Heart right ventricle (tissue), 16 donors: ENCODE measurements around the gene ZFAND3. TPM values are rescaled to one million over a fixed set of nuclear protein-coding genes. Genes with fewer than 3 reads are reported as not detected.
A peak's percentile ranks its signal among the peaks of the same experiment; 100 is the strongest.

Source experiments
- ATAC-seq, 8 donors: fragments of 200-7000 bp; cut with Tn5 transposase; one replicate each; pipeline ENCODE4 v1.9.1; 2020; ENCODE audit warnings: mild to moderate bottlenecking in 8 of 8, moderate library complexity in 8 of 8, moderate number of reproducible peaks in 1 of 8
- DNase-seq, 2 donors: peaks; one replicate each; pipeline ENCODE4 v3.0.0-alpha.2; 2020
- H3K27ac ChIP-seq, 10 donors: fragments of 200-600 bp; sonication (generic) in 2 of 10; one replicate each; pipeline versions ENCODE4 v1.5.0 to v1.8.0; 2020 to 2022; ENCODE audit warnings: mild to moderate bottlenecking in 3 of 10
- H3K27me3 ChIP-seq, 7 donors: fragments of 200-600 bp; one replicate each; pipeline ENCODE4 v1.8.0; 2021 to 2022; ENCODE audit warnings: mild to moderate bottlenecking in 2 of 7
- H3K36me3 ChIP-seq, 9 donors: fragments of 200-600 bp; sonication (generic) in 1 of 9; one replicate each; pipeline versions ENCODE4 v1.5.0 to v1.8.0; 2020 to 2022; ENCODE audit warnings: mild to moderate bottlenecking in 2 of 9
- H3K4me1 ChIP-seq, 9 donors: fragments of 200-600 bp; sonication (generic) in 1 of 9; one replicate each; pipeline versions ENCODE4 v1.5.0 to v1.8.0; 2020 to 2022; ENCODE audit warnings: mild to moderate bottlenecking in 4 of 9
- H3K4me3 ChIP-seq, 10 donors: fragments of 200-600 bp; sonication (generic) in 2 of 10; one replicate each; pipeline versions ENCODE4 v1.5.0 to v1.8.0; 2020 to 2022; ENCODE audit warnings: mild to moderate bottlenecking in 7 of 10, moderate library complexity in 2 of 10
- H3K9me3 ChIP-seq, 11 donors: fragments of 200-600 bp in 10 of 11; sonication (generic) in 2 of 11; one replicate each; pipeline versions ENCODE4 v1.5.0 to v1.8.0; 2013 to 2022; ENCODE audit warnings: mild to moderate bottlenecking in 2 of 11, control low read depth in 1 of 11, moderate library complexity in 1 of 11
- CTCF ChIP-seq, 9 donors: fragments of 200-600 bp; sonication (generic) in 2 of 9; IDR thresholded peaks; one replicate each; pipeline versions ENCODE4 v1.5.0 to v1.8.0; 2021 to 2022; ENCODE audit warnings: antibody characterized with exemption in 9 of 9, mild to moderate bottlenecking in 5 of 9, moderate library complexity in 1 of 9
- WGBS, 2 donors: extraction: QIAGEN DNeasy Blood & Tissue Kit; methylation state at CpG; one replicate each; pipeline ENCODE4 v1.1.7; 2013; ENCODE audit warnings: inconsistent platforms in 1 of 2; 5-methylcytosine and 5-hydroxymethylcytosine counted together
- intact Hi-C, 10 donors: fragments of 100-400 bp; cut with DNase I; formaldehyde crosslinking; loops; one replicate each; pipeline versions ENCODE4 v1.11.1 to v1.14.2; 2022
- polyA plus RNA-seq, 2 donors: library from polyadenylated mRNA; stranded (reverse); fragments of 200-250 nt; gene quantifications; one replicate each; pipeline ENCODE4 v1.2.3, GENCODE V29; 2013
- total RNA-seq, 10 donors: library from RNA; stranded (reverse); fragmentation: NEBNext Ultra II Directional in 3 of 10; extraction: Animal tissue kit (Norgen Biotek cat#: 25700) in 3 of 10; gene quantifications; one replicate each; pipeline versions ENCODE4 v1.2.1 to v1.2.4, GENCODE V29; 2021 to 2023
- donor health status: Arrhythmogenic right ventricular cardiomyopathy.
- donor health status: ischemic (EF 13 %, LVEDD 7.1; RV severe dilation, severe dysfunction).
- donor health status: healthy with polysubstance abuse.
- donor health status: DM: no; HTN: yes; CAD: no.
- donor health status: DM: no; HTN: no; CAD: no.
- donor health status: ischemic (EF 25% LVEDD 6.9; RV normal size, moderate dysfunction).
- donor health status: ischemic (EF 25% LVEDD 5.7; RV mildly dilated, moderate dysfunction).
- donor health status: healthy.
- donor health status: DM: yes; HTN: yes; CAD: no.
- donor health status: Ischemic cardiomyopathy.
- donor health status: ischemic (EF 35%, LVEDD 5.7; RV mildly dilated, moderate dysfunction).
- donor health status: nonischemic (EF 11% LVEDD 7.7; RV severe dilation, severe dysfunction).
- donor health status: DM: yes; HTN: yes; CAD: no.
- donor health status: PGD.
- donor health status: ischemic (EF 29% LVEDD 5.4; RV normal size, mild dysfunction).
- donor health status: nonischemic (EF 23%, LVEDD 6.1; RV moderate dilation, normal function).

ZFAND3 gene
- total and polyA plus RNA-seq, 12 donors, result 24.4 to 123 (median 105) TPM

GRCh38 chr6:38091613-38092012, 272.1 kb downstream of the ZFAND3 start:
- 78 to 79% methylated on average over 6 of the region's 6 CpGs for WGBS, 2 donors
- H3K4me3 ChIP-seq, result no peak overlapping the region
- peaks cover 0 to 24% (median 9%) of the 10 kb centered on the region in 9 donors for H3K4me1 ChIP-seq
- no peak for TF ChIP-seq CTCF (IDR thresholded peaks at IDR 0.05)
- H3K27me3 ChIP-seq, result no peaks in the 10 kb centered on the region
- H3K36me3 ChIP-seq, result peaks cover 0 to 15% (median 0%) of the 10 kb centered on the region in 9 donors
- ATAC-seq, result no peak
- intact Hi-C loops, result no loop called here
- no peak overlapping the region for H3K27ac ChIP-seq
- no peak for DNase-seq
- no peaks in the 10 kb centered on the region for H3K9me3 ChIP-seq

GRCh38 chr6:38092465-38092864, 272.9 kb downstream of the ZFAND3 start:
- TF ChIP-seq CTCF (IDR thresholded peaks at IDR 0.05), result no peak
- Histone ChIP-seq H3K9me3 (no peaks in the 10 kb centered on the region), H3K4me1 (peaks cover 0 to 24% (median 9%) of the 10 kb centered on the region in 9 donors), H3K27ac (no peak overlapping the region), H3K4me3 (no peak overlapping the region), H3K36me3 (peaks cover 0 to 7% (median 0%) of the 10 kb centered on the region in 9 donors), H3K27me3 (no peaks in the 10 kb centered on the region)
- DNase-seq (no peak), ATAC-seq (peak in 2 of 8 donors; percentile 42 to 53)
- WGBS, 2 donors, result 41 to 57% methylated on average over 4 of the region's 4 CpGs
- intact Hi-C loops, result no loop called here

GRCh38 chr6:38092964-38093363, 273.4 kb downstream of the ZFAND3 start:
- peaks cover 0 to 24% (median 9%) of the 10 kb centered on the region in 9 donors for H3K4me1 ChIP-seq
- ATAC-seq, result no peak
- no peak overlapping the region for H3K27ac ChIP-seq
- TF ChIP-seq CTCF (IDR thresholded peaks at IDR 0.05), result no peak
- DNase-seq, result no peak
- no peak overlapping the region for H3K4me3 ChIP-seq
- no peaks in the 10 kb centered on the region for H3K9me3 ChIP-seq
- intact Hi-C loops, result no loop called here
- peaks cover 0 to 2% (median 0%) of the 10 kb centered on the region in 9 donors for H3K36me3 ChIP-seq
- no peaks in the 10 kb centered on the region for H3K27me3 ChIP-seq

GRCh38 chr6:38095054-38095453, 275.5 kb downstream of the ZFAND3 start:
- no peak for ATAC-seq
- Histone ChIP-seq H3K27ac (no peak overlapping the region), H3K9me3 (no peaks in the 10 kb centered on the region), H3K36me3 (peaks cover 0 to 3% (median 0%) of the 10 kb centered on the region in 9 donors), H3K4me1 (peaks cover 0 to 24% (median 9%) of the 10 kb centered on the region in 9 donors), H3K4me3 (no peak overlapping the region), H3K27me3 (no peaks in the 10 kb centered on the region)
- no peak for DNase-seq
- WGBS, 2 donors, result 83 to 92% methylated on average over 2 of the region's 2 CpGs
- no peak for TF ChIP-seq CTCF (IDR thresholded peaks at IDR 0.05)
- intact Hi-C loops, result no loop called here
